Measurements from ENCODE around the gene TBC1D23.
"Not testable (repeated sequence)": the region's sequence is repeated elsewhere in the genome, so short reads cannot be mapped to it uniquely, and the experiment has no call there.

Gene TBC1D23

GRCh38 chr3:100260685-100261484, at the start of gene TBC1D23:
TSS of gene TBC1D23 (plus strand) at chr3:100260992. CDS start at chr3:100261019, 27 bp downstream.
- peak; percentile 98 to 100 (median 99) for DNase-seq

- DNase-seq: no peak
Observed at GRCh38 chr3:100213891-100214573, 46.8 kb upstream of the TBC1D23 start.

- DNase-seq: no peak
Observed at GRCh38 chr3:100214574-100214964, 46.2 kb upstream of the TBC1D23 start.

DNA sequence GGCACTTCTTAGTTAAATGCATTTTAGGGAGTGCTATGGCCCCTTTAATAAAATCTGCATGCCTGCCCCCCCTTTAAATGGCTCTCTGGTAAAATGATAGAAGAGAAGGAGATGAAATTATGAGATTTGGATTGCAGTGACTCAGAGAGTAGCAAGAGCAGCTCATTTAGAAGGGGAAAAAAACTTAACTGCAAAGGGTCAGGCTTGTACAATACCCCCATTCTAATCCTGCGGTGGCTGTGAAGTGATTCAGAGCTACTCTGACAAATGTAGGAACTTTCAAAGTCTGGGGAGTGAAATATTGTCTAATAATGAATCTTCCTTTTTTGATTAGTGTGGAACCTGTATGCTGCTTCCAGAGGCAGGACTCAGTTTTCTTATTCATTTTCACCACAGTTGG, 44.1 kb upstream of the TBC1D23 start:
- no peak for DNase-seq

DNA sequence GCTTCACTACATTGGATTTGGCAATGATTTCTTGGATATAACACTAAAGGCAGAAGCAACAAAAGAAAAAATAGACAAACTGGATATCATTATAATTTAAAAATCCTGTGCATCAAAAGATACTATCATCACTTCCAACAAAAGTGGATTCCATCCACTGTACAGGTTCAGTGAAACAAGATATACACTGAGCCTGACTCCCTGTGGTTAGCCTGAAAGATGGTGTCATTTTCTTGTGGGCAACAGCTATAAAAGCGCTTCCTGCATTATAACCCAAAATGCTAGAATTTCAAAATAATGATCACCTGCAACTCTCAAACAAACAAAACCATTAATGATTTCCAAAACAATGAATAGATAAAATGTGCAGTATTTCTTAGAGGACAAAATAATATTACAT, 39.6 kb upstream of the TBC1D23 start:
- no peak for DNase-seq

- DNase-seq: no peak
Observed at GRCh38 chr3:100225193-100225592, 35.6 kb upstream of the TBC1D23 start.

- DNase-seq: no peak
Observed at GRCh38 chr3:100225883-100226282, 34.9 kb upstream of the TBC1D23 start.

GRCh38 chr3:100226712-100227429, 33.9 kb upstream of the TBC1D23 start:
- DNase-seq: no peak

DNA sequence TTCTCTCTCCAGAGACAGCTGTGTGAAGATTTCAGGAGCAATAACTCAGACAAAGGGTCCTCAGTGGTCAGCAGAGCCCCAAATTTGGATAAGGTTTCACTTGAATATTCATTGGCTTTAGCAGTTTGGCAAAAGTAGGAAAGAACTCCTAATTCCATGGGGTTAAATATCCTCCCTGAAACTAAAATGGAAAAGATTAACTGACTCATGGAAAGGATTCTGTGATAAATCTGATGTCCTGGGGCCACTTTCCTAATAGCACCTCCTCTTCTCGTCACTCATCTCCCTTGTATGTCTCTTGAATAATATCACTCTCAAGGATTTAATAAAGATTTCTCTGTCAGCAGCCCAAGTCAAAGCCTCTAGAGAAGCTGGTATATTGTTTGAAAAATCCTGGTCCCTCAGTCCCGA, 33.3 kb upstream of the TBC1D23 start:
- no peak for DNase-seq

DNA sequence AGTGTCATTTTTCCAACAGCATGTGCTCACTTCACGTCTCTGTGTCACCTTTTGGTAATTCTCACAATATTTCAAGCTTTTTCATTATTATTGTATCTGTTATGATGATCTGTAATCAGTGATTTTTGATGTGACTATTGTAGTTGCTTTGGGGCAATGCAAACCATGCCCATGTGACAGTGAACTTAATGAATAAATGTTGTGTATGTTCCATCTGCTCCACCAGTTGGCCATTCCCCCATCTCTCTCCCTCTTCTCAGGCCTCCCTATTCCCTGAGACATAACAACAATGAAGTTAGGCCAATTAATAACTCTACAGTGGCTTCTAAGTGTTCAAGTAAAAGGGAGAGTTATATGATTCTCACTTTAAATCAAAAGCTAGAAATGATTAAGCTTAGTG, 32.5 kb upstream of the TBC1D23 start:
- DNase-seq: no peak

DNA sequence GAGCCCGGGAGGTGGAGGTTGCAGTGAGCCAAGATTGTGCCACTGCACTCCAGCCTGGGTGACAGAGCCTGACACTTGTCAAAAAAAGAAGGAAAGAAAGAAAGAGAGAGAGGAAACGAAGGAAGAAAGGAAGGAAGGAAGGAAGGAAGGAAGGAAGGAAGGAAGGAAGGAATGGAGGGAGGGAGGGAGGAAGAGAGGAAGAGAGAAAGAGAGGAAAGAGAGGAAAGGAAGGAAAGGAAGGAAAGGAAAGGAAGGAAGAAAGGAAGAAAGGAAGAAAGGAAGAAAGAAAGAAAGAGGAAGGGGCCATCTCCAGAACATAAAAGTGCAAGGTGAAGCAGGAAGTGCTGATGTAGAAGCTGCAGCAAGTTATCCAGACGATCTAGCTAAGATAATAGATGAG, 31.6 kb upstream of the TBC1D23 start:
- not testable (repeated sequence) for DNase-seq

GRCh38 chr3:100230710-100231109, 30.1 kb upstream of the TBC1D23 start:
- DNase-seq: no peak

- no peak for DNase-seq
Observed at GRCh38 chr3:100231668-100232067, 29.1 kb upstream of the TBC1D23 start.

DNA sequence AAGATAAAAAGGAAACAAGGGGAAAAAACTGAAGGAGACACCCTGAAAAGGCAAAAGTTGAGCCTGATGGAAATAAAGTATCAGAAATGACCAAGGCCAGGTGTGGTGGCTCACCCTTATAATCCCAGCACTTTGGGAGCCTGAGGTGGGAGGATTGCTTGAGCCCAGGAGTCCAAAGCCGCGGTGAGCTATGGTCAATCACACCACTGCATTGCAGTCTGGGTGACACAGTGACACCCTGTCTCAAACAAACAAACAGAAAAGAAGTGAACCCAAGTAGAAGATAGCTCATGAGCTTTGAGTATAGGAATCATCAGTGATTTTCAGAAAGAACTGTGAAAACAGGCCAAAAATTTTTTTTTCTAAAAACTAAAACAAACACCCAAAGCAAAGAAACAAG, 26.4 kb upstream of the TBC1D23 start:
- DNase-seq: no peak

DNA sequence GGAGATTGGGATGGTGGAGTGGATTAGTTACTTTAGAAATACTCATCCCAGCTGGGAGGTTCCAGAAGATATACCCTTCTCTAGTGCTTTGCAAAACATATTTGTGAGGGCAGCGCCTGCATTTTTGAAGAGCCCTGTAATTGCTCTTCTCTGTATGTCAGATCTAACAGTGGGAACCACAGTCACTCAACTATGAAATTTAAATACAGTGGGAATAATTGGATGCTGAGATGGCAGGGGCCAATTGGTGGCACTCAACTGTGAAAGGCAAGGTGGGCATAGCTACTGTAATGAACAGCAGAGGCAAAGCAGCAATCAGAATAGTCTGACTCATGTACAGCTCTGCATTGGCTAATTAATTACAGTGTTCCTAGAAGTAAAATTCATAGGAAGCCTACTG, 22.2 kb upstream of the TBC1D23 start:
- DNase-seq: no peak

DNA sequence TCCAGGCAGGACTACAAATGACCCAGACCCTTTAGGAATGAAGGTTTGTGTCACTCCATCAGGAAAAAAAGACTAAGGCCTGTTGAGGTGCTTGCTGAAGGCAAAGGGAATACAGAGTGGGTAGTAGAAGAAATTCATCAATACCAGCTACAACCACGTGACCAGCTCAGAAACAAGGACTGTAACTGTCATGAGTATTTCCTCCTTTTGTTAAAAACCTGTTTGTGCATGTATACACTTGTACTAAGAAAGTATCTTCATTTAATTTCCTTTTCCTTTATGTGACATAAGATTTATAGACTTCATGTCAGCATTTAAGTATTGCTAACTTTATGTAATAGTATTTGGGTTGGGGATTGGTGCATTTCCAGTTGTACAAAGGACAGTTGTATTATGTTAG, 18.3 kb upstream of the TBC1D23 start:
- DNase-seq: not testable (repeated sequence)

DNA sequence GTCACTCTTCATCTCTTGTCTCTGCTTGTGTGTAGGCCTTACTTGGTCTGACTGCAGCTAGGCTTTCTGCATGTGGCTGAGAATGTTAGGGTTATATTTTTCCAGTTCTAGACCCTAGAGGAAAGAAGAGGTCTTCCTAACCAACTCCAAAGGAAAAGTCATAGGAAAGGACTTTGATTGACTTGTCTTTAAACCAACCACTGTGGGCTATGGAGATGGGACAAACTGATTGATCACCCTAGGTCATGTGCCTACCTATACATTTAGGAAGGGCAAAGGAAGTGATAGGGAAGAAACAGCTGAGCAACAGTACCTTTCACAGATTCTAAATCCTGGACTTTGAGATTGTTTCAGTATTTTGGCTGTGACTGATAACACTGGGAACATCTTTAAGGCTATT, 16.5 kb upstream of the TBC1D23 start:
- DNase-seq: no peak

- DNase-seq: no peak
Observed at GRCh38 chr3:100245136-100245535, 15.7 kb upstream of the TBC1D23 start.

DNA sequence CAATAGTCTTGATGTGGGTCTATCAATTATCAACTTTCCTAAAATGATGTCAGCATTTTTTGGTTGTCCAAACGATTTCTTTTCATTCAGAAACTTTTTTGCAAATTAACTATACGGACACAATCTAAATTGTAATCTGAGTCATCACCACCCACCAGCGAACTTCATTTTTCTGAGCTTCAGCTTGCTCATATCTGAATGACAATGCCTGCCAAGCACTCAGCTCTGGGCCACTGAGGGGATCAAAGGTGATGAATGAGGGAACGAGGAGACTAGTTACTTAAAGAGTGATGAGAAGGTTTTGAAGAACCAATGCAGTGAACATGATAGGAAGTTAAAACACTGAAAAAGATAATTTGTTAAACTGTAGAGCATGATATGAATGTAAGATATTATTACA, 14.9 kb upstream of the TBC1D23 start:
- no peak for DNase-seq

DNA sequence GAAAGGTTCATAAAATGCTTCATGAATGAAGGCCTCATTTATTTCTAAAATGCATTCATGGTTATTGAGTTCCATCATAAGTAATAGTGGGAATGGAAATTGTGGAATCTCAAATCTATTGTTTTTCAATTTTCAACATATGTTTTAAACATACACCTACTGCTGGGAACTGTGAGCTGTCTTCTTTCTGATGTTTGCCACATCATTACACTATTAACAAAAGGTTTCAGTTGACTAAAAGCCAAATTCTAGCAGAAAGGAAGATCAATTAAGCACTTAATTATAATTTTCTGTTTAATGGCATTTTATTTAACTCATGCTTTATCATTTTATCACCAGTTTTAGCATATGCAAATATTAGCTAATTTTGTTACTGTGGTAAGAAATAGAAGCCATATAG, 13.8 kb upstream of the TBC1D23 start:
- DNase-seq: no peak

DNA sequence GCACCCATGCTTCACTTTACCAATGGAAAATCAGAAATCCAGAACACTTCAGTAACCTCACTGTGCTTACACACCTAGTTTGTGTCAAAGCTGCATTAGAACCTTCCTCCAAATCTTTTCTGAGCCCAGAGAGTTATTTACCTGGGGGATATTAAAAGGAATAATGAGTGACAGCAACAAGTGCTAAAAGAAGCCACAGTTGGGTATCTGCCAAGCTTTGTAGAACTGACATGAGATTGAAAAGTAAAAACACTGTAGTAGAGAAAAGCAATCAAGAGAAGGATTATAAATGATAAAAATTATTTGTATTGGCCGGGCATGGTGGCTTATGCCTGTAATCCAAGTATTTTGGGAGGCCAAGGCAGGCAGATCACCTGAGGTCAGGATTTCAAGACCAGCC, 8.8 kb upstream of the TBC1D23 start:
- no peak for DNase-seq

DNA sequence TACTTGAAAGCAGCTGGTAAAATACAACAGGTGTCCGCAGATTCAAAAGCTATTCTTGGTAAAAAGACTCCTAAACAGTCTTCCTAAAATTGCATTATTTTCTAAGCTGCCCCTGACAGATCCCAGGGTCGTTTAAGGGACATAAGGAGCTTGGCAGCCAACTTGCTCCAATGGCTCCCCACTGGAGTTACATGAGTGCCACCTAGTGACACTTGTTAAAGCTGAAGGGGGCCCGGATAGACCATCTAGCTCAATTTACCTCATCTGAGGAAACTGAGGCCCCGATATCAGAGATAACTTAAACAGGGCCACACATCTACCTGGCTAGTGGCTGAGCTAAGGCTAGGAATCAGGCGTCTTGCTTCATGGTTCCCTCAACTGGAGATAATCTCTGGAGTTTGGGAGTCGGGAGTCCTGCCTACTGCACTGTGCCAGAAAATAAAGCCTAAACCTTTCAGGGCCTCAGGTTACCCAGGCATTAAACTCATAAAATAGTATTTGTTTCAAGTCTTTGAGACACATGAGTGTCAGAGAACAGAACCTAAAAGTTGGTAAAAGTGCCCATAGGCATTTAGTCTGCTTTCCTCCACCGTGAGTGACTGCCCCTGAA, 6.5 kb upstream of the TBC1D23 start:
- peak; percentile 59 to 71 (median 70) for DNase-seq

DNA sequence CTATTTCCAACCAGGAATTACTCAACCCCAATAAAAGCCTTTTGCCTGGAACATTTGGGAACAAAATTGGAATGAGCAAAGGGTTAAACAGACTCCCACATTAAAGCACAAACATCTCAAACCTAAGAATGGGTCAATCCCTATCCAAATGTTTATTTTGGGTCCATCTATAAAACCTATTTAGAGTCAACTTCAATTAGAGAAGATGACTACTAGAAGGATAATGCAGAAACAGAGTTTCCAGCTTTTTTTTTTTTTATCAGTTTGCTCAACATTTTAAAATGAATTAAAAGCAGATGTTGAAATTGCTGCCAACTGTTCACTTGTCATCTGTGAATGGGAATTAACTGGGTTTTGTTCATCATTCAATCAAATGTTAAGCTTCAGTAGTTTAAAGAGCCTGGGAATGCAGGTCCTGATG, 4.1 kb upstream of the TBC1D23 start:
- DNase-seq: no peak

Measured in suppressor macrophage treated with lipopolysaccharide for 1 hour (primary cell).